Activated naive CD4-positive, alpha-beta T cell treated with anti-CD3 and anti-CD28 coated beads, Interleukin-2, amount 50 U/mL, for 72 hours (primary cell): ENCODE measurements around the gene BABAM2. TPM values are rescaled to one million over a fixed set of nuclear protein-coding genes. Genes with fewer than 3 reads are reported as not detected.
"Not testable (repeated sequence)": the region's sequence is repeated elsewhere in the genome, so short reads cannot be mapped to it uniquely, and the experiment has no call there.

Experiments
- ATAC-seq, 2 donors: fragments of 150-1000 bp; cut with Tn5 transposase; 2 replicates each; pipeline ENCODE4 v1.10.0; 2021; ENCODE audit warnings: mild to moderate bottlenecking in 2 of 2, moderate library complexity in 2 of 2
- DNase-seq, 2 donors: peaks; one replicate each; pipeline ENCODE4 v3.0.0; 2021 to 2022; ENCODE audit warnings: low spot score in 2 of 2
- H3K27ac Mint-ChIP-seq, 2 donors: one replicate each; pipeline ENCODE4 v1.8.0; 2022; ENCODE audit warnings: mild to moderate bottlenecking in 2 of 2, mixed read lengths in 2 of 2
- H3K36me3 Mint-ChIP-seq, 2 donors: one replicate each; pipeline ENCODE4 v1.8.0; 2022; ENCODE audit warnings: mixed read lengths in 2 of 2
- H3K9me3 Mint-ChIP-seq, 2 donors: one replicate each; pipeline ENCODE4 v1.8.0; 2022; ENCODE audit warnings: mixed read lengths in 2 of 2
- total RNA-seq, 2 donors: library from RNA; stranded (reverse); gene quantifications; one replicate each; pipeline ENCODE4 v1.2.3, GENCODE V29; 2022

The BABAM2 gene
- total RNA-seq, 2 donors from 2014 or later, result 45.2 to 59.8 TPM

DNA sequence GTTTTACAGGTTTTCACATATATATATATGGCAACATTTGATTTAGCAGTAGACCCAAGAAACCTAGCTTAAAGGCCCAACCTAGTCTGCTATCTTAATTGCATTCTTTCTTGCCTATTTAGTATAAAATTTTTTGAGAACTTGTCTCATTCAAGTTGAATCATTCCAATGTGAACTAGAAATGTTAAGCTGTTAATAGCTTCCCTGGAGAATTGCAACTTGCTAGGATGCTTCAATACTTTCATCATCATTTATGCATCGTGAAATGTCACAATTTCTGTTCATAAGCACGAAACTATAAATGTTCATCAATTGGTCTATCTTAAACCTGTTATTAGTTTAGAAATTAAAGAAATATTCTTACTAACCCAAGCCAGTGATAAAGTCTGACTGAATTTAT, 217.6 kb downstream of the BABAM2 start:
- no peak for ATAC-seq
- Mint-ChIP-seq H3K27ac (no peak overlapping the region), H3K9me3 (peaks cover 0 to 5% of the 10 kb centered on the region in 2 donors), H3K36me3 (peaks cover 0 to 11% of the 10 kb centered on the region in 2 donors)
- no peak for DNase-seq

DNA sequence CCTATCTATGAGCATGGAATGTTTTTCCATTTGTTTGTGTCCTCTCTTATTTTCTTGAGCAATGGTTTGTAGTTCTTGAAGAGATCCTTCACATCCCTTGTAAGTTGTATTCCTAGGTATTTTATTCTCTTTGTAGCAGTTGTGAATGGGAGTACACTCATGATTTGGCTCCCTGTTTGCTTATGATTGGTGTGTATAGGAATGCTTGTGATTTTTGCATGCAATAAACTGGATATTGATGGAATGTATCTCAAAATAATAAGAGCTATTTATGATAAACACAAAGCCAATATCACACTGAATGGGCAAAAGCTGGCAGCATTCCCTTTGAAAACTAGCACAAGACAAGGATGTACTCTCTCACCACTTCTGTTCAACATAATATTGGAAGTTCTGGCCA, 223.2 kb downstream of the BABAM2 start:
- not testable (repeated sequence) for ATAC-seq, H3K27ac Mint-ChIP-seq, H3K9me3 Mint-ChIP-seq, DNase-seq
- peaks cover 5 to 21% of the 10 kb centered on the region in 2 donors for H3K36me3 Mint-ChIP-seq

DNA sequence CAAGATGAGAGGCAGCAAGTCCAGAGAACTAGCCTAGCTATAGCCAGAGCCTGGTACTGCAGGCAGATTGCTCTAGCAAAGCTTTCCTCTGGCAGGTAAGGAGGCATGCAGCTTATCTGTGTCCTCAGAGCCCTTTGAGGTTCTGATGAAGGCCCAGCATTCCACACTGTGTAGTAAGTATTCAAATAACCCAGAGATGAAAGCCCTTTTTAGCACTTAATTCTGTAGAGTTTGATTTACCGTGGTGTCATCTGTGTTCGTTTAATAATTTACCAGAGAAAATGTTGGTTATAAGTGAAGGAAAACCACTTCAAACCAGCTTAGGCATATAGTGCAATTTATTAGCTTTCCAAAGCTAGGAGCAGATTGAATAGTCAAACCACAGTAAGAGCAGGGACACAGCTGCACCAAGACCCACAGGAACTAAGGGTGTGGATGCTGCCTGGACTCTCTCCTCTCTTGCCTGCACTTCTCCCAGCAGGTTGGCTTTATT, 226.6 kb downstream of the BABAM2 start:
- Mint-ChIP-seq H3K36me3 (peaks cover 5 to 15% of the 10 kb centered on the region in 2 donors), H3K9me3 (no peaks in the 10 kb centered on the region), H3K27ac (no peak overlapping the region)
- ATAC-seq (no peak), DNase-seq (no peak)

DNA sequence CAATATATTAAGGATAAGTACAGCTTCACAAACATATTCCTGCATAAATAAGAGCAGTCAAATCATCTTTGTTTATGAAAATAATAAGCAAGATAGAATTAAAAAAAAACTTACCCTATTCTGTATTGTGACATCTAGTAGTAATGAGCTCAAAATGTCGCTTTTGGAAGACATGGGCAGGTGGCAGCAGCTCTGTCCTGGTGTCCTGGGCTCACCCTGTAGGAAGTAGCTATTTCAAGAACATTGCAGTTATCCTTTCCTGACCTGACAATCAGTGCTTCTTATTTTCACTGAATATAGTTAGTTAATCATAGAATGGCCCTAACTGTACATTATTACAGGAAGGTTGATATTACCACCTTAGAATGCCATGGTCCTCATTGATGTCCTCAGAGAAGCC, 229.1 kb downstream of the BABAM2 start:
- Mint-ChIP-seq H3K9me3 (no peaks in the 10 kb centered on the region), H3K36me3 (peaks cover 5 to 10% of the 10 kb centered on the region in 2 donors), H3K27ac (no peak overlapping the region)
- DNase-seq, result no peak
- ATAC-seq, result no peak

DNA sequence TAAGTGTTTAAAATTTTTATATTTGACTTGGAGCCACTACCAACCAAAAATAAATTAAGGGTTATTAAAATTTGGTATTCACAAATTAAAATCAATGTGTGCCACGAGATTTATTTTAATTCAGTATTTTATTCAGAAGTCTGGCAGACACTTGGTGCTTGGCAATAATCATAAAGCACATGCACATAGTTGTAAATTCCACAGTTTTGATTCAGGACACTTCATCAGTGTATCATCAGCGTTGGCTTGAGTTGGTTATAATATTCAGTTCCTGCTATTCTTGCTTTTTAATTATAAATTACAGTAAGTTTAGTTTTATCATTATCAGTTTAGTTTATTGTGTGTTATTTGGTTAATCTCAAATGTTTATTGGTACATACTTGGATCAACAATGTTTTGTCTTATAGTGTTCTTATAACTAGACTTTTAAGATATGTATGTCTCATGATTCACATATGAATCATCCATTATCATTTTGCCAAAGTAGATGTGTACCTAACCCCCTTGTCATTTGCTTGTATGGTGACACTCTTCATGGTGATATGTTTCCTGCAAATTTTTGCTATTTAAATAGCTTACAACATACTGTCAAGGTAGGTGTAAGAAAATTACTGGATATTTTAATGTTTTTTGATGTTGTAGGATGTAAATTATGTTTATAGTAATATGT, 237.9 kb downstream of the BABAM2 start:
- ATAC-seq (no peak), DNase-seq (no peak)
- peaks cover 0 to 10% of the 10 kb centered on the region in 2 donors for H3K9me3 Mint-ChIP-seq
- H3K36me3 Mint-ChIP-seq, result no peaks in the 10 kb centered on the region
- no peak overlapping the region for H3K27ac Mint-ChIP-seq

DNA sequence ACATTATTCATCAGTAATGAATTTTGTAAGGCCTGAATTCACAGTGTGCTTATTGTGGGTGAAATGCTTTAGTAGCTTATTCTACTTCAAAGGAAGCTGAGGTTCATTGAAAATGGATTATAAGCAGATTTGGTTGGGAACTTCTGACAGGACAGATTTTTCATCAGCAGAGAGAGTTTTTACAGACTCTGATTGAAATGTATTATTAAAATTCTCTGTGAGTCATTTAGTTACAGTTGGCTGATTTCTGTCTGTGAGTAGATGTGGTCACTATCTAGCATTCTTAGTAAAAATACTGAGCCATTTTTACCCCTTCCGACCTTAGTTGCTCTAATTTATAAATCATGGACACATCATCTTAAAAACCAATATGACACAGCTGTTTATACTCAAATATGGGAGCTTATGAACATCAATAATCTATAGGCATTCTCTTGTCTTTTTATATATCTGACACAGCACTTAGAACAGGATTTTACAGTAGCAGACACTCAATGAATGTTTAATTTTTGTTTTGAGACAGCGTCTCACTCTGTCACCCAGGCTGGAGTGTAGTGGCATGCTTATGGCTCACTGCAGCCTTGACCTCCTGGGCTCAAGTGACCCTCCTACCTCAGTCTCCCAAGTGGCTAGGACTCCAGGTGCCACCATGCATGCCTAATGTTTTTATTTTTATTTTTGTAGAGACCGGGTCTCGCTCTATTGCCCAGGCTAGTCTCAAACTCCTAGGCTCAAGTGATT, 239.6 kb downstream of the BABAM2 start:
- no peak for DNase-seq
- Mint-ChIP-seq H3K36me3 (no peaks in the 10 kb centered on the region), H3K27ac (peak overlapping the region in 1 of 2 donors; percentile 48), H3K9me3 (peaks cover 0 to 10% of the 10 kb centered on the region in 2 donors)
- no peak for ATAC-seq

DNA sequence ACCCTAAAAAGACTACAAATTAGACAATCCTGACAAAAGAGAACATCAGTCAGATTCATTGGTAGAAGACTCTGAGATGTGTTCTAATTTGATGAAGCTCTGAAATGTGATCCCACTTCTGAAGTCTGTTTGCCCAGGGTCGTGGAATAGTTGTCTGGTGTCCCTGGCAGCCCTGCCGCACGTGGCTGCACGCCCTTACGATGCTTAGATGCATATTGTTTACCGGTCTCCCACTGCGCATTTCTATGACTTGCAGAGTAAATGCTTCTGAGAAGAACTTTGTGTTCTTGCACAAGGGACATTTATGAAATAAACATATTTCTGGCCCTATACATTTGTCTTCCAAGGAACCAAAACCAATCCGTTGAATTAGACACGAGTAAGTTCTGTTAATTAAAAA, 243.2 kb downstream of the BABAM2 start:
- H3K9me3 Mint-ChIP-seq, result no peaks in the 10 kb centered on the region
- H3K36me3 Mint-ChIP-seq, result peaks cover 0 to 5% of the 10 kb centered on the region in 2 donors
- ATAC-seq (no peak), DNase-seq (no peak)
- H3K27ac Mint-ChIP-seq, result no peak overlapping the region

DNA sequence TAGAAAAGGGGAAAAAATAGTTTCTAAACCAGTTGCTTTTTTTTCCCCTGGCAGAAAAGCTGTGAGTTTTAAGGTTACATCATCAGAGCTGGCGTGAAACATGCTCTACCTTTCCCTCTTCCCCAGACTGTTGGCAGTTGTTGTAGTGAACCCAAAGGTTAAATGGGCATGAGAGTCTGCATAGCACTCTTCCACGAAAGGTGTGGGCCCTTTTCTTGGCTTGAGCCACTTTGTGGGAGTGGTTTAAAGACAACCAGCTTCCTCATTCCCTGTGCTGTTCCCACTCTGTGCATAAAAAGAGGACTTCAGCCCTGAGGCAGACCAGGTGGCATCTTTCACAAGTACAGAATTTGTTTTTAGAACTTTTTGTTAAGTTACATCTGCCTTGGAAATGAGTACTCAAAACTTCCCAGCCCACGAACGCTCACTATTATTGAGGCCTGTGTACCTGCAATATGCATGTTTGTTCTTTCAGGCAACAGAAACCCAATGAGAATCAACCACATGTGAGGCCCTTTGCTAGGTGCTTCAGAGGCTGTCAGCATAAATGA, 243.8 kb downstream of the BABAM2 start:
- ATAC-seq, result peak in 1 of 2 donors; percentile 68
- no peak for DNase-seq
- H3K27ac Mint-ChIP-seq, result peak overlapping the region; percentile 44 to 58
- no peaks in the 10 kb centered on the region for H3K9me3 Mint-ChIP-seq
- peaks cover 0 to 5% of the 10 kb centered on the region in 2 donors for H3K36me3 Mint-ChIP-seq

DNA sequence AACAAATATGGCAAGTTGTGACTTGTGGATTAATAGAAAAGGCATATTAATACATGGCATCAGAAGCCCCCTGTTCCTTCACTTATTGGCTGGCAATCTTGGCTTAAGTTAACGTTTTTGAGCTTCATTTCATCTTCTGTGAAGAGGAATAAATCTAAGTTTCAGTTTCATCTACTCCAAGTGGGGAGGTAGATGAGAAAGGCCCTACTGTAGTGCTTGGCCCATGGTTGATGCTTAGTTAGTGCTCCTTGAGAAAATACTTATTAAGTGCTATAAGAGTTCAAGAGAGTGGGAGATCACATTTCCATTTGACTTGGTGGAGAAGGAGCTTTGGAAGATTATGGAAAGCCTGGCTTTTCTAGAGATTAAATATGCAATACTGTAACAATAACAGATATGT, 244.3 kb downstream of the BABAM2 start:
- Mint-ChIP-seq H3K9me3 (no peaks in the 10 kb centered on the region), H3K27ac (peak overlapping the region; percentile 44 to 58), H3K36me3 (peaks cover 0 to 5% of the 10 kb centered on the region in 2 donors)
- ATAC-seq, result peak; percentile 37 to 51
- no peak for DNase-seq

DNA sequence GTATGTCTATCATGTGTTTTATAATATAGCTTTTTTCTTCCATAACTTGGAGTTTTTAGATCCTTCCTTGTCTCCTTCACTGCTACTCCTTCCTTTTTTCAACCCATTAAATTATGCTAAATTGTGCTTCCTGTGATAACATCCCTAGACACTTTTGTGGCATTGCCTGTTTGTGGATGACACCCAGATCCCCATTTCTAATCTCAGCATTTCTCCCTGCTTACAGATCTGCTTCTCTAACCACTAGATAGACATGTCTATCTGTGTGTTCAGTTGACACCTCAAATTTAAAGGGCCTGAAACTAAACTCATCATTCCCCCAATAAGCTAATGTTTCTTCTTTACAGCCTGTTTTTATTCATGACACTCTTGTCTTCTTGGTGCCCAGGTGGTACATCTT, 244.8 kb downstream of the BABAM2 start:
- ATAC-seq (peak in 1 of 2 donors; percentile 34), DNase-seq (no peak)
- peaks cover 0 to 5% of the 10 kb centered on the region in 2 donors for H3K36me3 Mint-ChIP-seq
- H3K27ac Mint-ChIP-seq, result peak overlapping the region in 1 of 2 donors; percentile 44
- no peaks in the 10 kb centered on the region for H3K9me3 Mint-ChIP-seq

DNA sequence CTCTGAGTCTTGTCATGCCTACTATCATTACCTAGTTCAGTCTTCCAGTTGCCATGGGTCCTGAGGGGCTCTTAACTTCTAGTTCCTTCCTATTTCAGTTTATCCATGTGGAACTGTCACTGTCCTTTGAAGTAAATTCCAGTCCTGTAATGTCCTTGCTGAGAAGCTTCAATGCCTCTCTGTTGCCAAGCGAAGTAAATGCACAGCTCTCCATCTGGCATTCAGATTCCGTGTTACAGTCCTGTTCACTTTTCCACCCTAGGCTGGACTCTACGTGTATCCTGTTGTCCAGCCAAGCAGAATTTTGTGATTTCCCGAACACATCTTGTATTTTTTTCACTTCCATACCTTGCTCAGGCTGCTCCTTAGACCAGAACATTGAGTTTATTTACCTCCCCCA, 245.3 kb downstream of the BABAM2 start:
- H3K27ac Mint-ChIP-seq, result peak overlapping the region in 1 of 2 donors; percentile 44

DNA sequence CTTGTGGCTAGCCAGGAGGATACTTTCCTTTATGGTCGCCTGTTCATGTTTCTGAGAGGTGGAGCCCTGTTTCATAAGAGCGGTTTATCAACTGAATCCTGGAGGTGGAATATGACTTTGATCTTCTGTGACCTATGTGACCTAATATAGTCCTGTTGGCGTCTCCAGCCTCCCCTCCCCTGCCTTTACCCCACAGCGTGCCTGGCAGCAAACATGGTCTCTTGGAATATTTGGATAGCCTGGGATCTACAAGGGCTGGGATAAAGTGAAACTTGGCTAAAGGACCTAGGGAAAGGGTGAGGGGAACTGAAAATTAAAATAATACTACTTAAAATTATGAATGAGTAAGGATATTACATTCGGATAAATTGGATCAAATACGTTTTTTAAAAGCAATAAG, 246.0 kb downstream of the BABAM2 start:
- H3K36me3 Mint-ChIP-seq, result peaks cover 0 to 5% of the 10 kb centered on the region in 2 donors
- H3K9me3 Mint-ChIP-seq, result no peaks in the 10 kb centered on the region
- no peak for DNase-seq

More for the DNA sequence above, 245.3 kb downstream of the BABAM2 start:
- DNase-seq (no peak), ATAC-seq (no peak)
- Mint-ChIP-seq H3K9me3 (no peaks in the 10 kb centered on the region), H3K36me3 (peaks cover 0 to 5% of the 10 kb centered on the region in 2 donors)

DNA sequence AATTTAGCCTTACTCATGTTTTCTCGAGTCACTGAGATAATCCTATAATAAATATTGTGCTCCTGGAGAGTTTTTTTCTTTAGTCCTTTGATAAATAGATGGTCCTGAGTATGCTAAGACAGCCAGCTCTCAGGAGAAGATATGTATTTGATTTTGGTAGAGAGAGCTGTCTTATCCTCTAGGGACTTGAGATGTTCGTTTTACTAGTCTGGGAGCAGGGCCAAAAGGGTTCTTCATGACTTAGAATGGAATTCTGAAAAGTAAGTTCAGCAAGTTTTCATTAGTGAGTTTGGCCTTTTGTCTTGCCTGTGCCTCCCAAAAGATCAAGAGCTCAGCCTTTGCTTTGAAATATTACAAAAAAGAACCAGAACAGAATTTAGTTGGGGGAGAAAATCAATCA, 246.7 kb downstream of the BABAM2 start:
- ATAC-seq (no peak), DNase-seq (no peak)
- Mint-ChIP-seq H3K27ac (no peak overlapping the region), H3K36me3 (peaks cover 0 to 5% of the 10 kb centered on the region in 2 donors), H3K9me3 (no peaks in the 10 kb centered on the region)

More for the DNA sequence above, 246.0 kb downstream of the BABAM2 start:
- no peak overlapping the region for H3K27ac Mint-ChIP-seq
- no peak for ATAC-seq

DNA sequence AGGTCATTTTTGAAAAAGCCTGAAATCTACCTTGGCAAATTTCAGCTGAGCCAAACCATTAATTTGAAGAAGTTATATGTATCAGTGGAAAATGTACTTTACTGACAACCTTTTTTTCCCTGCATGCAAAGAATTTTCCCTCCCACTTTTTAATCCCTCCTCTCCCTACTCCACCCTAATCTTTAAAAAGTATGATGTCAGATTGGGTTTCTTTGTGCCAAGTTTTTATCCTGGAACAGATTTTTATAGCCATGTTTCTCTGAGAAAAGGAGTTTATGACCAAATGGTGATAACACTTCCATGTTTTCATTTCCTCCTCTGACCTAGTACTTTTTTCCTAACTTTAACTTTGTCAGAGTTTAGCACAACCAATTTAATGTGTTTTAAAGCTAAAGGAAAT, 251.9 kb downstream of the BABAM2 start:
- DNase-seq, result no peak
- Mint-ChIP-seq H3K27ac (no peak overlapping the region), H3K9me3 (no peaks in the 10 kb centered on the region), H3K36me3 (no peaks in the 10 kb centered on the region)
- no peak for ATAC-seq

DNA sequence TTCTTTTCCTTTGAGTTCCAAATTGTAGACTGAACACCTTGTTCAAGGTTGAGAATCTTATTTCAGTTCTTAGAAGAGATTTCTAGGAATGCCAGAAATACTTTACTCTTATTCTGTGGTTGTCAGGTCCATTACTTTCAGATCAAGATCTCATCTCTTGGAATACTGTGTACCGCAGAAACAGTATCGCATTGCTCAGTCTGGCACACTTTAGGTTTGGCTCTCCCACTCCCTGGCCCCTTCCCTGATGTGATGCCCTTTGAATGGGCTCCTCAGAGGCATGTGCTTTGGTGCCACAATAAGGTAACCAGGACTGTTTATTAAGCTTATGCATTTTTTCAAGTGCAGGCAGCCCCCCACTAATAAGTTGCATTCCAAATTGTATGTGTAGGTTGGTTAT, 257.5 kb downstream of the BABAM2 start:
- Mint-ChIP-seq H3K27ac (no peak overlapping the region), H3K36me3 (peaks cover 0 to 16% of the 10 kb centered on the region in 2 donors), H3K9me3 (no peaks in the 10 kb centered on the region)
- no peak for DNase-seq
- no peak for ATAC-seq

DNA sequence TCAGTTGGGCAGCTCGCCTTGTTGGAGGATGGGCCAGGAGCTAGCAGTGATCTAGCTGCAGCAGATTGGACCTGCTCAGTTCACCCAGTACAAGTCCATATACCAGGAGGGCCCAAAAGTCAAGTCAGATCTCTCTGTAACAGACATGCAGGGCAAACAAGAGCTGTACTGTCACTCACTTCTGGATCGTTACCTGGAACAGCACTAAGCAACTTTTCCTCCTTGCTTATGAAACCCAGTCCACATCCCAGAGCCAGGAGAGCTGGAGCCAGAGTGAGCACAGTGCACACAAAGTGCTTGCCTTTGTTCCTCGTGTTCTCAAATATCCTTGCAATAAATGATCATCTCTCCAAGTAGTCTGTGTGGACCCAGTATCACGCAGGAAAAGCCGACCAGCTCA, 258.0 kb downstream of the BABAM2 start:
- Mint-ChIP-seq H3K27ac (no peak overlapping the region), H3K9me3 (no peaks in the 10 kb centered on the region), H3K36me3 (peaks cover 0 to 22% of the 10 kb centered on the region in 2 donors)
- ATAC-seq (no peak), DNase-seq (no peak)

DNA sequence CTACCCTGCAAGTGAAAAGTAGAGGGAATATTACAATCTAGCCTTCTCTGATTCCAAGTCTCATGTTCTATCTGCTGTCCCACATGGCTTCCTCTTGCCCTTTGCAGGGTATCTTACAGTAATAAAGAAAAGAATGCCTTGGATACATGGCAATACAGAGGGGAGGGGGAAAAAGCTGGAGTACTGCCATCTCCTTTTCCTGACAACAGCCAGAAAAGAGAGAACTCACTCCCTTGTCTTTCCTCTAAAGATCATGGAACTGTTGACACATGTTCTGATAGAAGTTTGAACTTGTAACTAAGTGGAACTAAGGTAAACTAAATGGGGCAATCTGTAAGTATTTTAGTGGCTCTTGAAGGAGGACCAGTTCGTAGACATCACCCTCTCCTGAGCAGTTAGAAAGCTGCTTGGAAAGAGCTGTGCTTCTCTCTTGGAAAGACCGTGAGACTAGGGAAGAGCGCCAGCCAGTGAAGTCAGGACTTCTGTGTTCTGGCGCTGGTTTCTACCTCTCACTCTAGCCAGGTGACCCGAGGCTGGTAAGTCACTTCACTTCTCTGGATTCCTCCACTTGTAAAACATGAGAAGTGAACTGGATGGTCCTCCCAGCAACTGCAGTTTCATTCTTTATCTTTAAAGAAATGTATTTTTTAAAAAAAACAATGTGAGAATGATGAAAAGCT, 259.8 kb downstream of the BABAM2 start:
- Mint-ChIP-seq H3K9me3 (peaks cover 6 to 13% of the 10 kb centered on the region in 2 donors), H3K36me3 (peaks cover 4 to 39% of the 10 kb centered on the region in 2 donors), H3K27ac (no peak overlapping the region)
- ATAC-seq, result no peak
- no peak for DNase-seq
